ENCODE results near the gene PDCD11.

DNA sequence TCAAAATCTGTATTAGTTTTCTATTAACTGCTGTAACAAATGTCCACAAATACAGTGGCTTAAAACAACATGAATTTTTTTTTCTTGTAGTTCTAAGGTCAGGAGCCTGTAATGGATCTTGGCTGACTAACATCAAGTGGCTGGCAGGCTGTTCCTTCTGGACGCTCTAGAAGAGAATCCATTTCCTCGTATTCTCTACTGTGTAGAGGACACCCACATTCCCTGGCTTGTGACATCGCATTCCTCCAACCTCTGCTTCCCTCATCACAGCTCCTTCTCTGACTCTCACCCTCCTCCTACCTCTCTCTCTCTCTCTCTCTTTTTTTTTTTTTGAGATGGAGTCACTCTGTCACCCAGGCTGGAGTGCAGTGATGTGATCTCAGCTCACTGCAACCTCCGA, 67.1 kb downstream of the PDCD11 start:
- TF ChIP-seq, protein P1, sequence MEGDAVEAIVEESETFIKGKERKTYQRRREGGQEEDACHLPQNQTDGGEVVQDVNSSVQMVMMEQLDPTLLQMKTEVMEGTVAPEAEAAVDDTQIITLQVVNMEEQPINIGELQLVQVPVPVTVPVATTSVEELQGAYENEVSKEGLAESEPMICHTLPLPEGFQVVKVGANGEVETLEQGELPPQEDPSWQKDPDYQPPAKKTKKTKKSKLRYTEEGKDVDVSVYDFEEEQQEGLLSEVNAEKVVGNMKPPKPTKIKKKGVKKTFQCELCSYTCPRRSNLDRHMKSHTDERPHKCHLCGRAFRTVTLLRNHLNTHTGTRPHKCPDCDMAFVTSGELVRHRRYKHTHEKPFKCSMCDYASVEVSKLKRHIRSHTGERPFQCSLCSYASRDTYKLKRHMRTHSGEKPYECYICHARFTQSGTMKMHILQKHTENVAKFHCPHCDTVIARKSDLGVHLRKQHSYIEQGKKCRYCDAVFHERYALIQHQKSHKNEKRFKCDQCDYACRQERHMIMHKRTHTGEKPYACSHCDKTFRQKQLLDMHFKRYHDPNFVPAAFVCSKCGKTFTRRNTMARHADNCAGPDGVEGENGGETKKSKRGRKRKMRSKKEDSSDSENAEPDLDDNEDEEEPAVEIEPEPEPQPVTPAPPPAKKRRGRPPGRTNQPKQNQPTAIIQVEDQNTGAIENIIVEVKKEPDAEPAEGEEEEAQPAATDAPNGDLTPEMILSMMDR (IDR thresholded peaks at IDR 0.05; ENCODE audit: low read depth, low read length, poor library complexity, severe bottlenecking) = no peak
- TF ChIP-seq EZH2phosphoT487 (IDR thresholded peaks at IDR 0.05; ENCODE audit: borderline replicate concordance, low read length) = no peak

Data from DOHH2 (cell line).